NCI-H524 (cell line): ENCODE measurements around the gene PSPC1.

Experiments
- DNase-seq, 2 experiments: peaks; one replicate each; lab custom pipeline; 2025; lab: John Stamatoyannopoulos, UW

PSPC1 gene

DNA sequence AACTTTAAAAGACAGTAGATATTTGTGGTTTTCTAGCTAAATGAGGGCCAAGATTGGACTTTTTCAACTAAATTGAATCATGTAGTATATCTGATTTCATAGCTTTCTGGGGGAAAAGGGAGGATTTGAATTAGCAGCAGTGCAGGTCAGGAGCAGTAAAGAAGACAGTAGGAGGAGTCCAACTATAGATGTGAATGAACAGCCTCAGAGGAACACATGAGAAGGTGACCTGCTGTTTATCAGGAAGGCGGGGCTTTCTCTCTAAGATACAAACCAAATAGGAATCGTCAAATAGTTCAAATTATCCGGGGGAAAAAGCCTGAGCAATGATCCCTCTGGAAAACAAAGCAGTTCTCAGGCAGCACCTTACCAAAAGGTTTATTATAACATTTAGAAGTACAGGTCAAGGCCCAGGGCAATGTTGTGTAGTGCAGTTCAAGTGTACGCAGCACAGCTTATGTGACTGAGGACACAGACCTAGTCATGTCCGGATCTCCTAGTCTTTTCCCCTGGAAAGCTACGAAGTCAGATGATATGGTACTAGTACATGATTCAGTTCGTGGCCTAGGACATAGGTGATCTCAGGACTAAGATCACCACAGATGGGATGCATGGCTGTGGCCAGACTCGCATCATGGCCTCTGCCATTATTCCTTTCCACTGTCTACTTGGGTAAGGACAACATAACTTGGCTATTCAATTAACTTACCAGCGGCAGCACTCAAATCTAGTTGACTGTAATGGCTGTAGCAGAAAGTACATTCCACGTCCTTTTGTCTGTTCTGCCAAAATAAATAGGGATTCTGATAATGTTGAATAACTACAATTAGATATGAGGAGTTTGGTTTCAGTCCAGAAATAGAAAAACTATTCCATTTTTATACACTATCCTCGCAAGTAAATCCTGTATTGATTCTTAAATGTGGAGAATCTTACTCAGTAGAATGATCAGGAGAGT lies 109.0 kb downstream of the PSPC1 start:
- no peak for DNase-seq

DNA sequence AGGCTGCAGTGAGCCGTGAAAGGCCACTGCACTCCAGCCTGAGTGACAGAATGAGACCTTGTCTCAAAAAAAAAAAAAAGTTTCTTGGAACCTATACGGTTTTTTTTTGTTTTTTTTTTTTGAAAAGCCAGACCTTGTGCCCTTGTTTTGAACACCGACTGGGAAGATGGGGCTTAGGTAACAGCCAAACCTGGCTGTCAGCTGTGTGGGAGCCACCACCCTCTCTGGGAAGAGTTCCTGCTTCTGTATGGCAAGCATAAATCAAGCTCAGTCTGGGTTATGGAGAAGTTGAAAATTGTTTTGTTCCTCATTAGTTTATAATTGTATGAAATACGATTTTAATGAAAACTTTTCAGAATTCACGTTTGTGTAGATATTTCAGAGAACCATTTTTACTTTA lies 109.8 kb downstream of the PSPC1 start:
- DNase-seq = no peak

DNA sequence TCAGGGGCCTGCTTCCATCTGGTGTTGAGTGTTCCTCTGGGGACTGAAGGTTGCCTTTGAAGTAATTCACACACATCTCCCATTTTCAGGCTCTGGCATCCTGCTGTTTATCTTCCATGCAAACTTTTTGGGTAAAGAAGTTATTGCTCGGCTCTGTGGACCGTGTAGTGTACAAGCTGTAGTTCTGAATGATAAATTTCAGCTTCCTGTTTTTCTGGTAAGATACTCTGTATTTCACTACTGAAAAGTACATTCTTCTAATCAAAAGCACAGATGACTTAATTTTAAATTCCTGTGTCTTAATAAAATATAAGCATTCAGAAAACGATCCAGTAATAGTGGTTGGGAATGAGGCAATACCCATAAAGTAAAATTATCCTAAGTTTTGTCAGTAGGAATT lies 112.6 kb downstream of the PSPC1 start:
- DNase-seq = no peak

DNA sequence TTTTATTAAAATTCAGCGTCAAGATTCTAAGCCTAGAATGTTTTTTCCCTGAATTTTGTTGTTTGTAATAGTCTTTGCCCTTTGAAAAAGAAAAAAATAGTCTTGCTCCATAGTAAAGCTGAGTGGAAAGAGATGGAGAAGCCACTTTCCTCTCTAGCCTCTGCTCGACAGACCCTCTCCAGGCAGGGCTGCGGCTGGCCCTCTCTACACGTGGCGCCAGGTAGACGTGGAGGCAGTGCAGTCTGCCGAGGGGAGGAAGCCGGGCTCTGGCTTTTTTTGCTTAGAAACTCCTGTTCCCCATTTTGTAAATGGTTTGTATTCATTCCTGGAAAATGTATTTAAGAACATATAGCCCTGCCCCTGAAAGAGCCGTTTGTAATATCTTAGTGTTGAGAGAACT lies 114.0 kb downstream of the PSPC1 start:
- DNase-seq = no peak

- DNase-seq = peak; percentile 85 to 96
Observed at GRCh38 chr13:19665427-19665859, 117.3 kb downstream of the PSPC1 start.

GRCh38 chr13:19664481-19665230 lies 118.1 kb downstream of the PSPC1 start:
- no peak for DNase-seq

DNA sequence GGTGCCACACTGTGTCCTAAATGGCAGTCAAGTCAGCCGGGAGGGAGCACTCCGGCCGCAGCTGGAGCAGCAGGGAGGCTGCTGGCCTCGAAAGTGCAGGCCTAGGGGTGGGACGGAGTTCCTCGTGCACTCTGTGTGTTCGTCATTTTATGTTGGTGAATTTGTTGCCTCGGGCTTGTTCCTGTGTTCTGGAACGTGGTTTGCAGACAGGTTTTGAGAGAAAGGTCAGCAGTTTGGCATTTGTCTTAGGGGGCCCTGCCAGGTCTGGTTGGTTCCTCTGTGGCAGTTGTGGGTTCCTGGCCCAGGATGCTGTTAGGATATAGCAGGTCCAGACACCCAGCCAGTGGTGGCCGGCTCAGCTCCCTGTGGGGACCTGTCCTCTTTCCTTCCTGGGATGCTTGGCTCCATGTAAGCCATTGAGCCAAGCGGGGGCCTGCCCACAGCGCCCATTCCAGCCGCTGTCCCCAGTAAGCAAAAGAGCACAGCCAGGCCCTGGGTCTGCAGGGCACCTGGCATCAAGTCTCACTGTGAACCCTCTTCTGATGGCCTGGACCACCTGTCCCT lies 119.2 kb downstream of the PSPC1 start:
- DNase-seq = no peak

DNA sequence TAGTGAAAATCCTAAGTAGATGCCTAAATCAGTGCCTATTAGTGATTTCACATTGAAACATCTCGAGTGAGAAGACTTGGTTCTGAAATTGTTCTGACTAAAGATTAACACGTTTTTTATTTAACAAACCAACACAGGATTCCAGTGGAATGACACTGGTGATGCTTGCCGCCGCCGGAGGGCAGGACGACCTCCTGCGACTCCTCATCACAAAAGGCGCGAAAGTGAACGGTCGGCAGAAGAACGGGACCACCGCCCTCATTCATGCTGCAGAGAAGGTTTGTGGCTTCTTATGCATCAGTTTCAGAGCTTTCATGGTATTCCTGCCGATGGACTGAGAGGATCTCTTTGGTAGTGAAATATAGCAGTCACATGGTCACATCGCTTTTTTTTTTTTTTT lies 121.2 kb downstream of the PSPC1 start:
- no peak for DNase-seq

DNA sequence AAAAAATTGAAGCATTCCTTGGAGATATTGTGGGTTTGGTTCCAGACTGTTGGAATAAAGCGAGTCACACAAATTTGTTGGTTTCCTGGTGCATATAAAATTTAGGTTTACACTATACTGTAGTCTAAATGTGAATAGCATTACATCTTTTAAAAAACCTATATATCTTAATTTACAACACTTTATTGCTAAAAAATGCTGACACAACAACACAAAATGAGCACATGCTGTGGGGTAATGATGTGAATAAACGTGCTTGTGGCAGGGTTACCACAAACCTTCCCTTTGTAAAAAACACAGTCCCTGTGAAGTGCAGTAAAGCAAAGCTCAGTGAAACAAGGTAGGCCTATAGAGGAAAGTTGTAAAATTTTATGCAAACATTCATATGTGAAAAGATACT lies 121.6 kb downstream of the PSPC1 start:
- DNase-seq = no peak

DNA sequence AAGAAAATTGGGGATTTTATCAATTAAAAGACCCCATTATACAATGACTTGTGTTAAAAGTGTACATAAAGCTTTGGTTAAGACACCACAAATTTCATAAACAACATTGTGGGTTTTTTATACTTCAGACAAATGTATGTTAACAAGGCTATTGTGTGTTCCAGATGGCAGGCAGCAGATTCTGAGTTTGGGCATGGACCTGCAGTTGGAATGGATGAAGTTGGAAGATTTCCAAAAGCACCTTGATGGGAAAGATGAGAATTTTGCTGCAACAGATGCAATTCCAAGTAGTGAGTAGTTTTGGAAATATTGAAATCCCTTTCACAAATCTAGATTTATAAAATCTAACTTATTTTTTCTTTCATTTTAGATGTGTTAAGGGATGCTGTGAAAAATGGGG lies 123.9 kb downstream of the PSPC1 start:
- DNase-seq = no peak

GRCh38 chr13:19657872-19658591 lies 124.7 kb downstream of the PSPC1 start:
- no peak for DNase-seq
